IMR-90 (cell line): ENCODE data around the gene CAV2. TPM values are rescaled to one million over a fixed set of nuclear protein-coding genes. Genes with fewer than 3 reads are reported as not detected.

ENCODE experiments used
- ATAC-seq: fragments of 200-7000 bp; cut with Tn5 transposase; 2 replicates; pipeline ENCODE4 v1.9.1; 2020; ENCODE audit warnings: low read depth, mild to moderate bottlenecking, moderate library complexity
- BruUV-seq: library from RNA; stranded (reverse); fragments of 400-500 nt; replicated peaks from 2 replicates; lab custom pipeline; 2021; lab: Mats Ljungman, UMichigan
- CTCF ChIA-PET: fragments of 300-600 bp; formaldehyde crosslinking; extraction: SDS; loops from one replicate; lab custom pipeline; 2021; ENCODE audit warnings: antibody characterized with exemption; lab: Yijun Ruan, JAX
- POLR2A ChIA-PET: fragments of 300-600 bp; sonication (Branson Sonifier 250); formaldehyde crosslinking; loops from one replicate; lab custom pipeline; 2022; ENCODE audit warnings: antibody characterized with exemption; ENCODE audit not compliant: unreplicated experiment; lab: Charles Lee
- DNase-seq: peaks from one replicate; pipeline ENCODE4 v3.0.0; 2013
- H2AFZ ChIP-seq: replicated peaks from 2 replicates; pipeline ENCODE3; 2013; ENCODE audit warnings: low read length, mild to moderate bottlenecking; ENCODE audit not compliant: poor library complexity
- H2AK5ac ChIP-seq: 2 replicates; pipeline ENCODE4 v1.6.1; 2013; ENCODE audit warnings: low read depth, low read length, inconsistent platforms
- H2AK9ac ChIP-seq: replicated peaks from 2 replicates; pipeline ENCODE3; 2013; ENCODE audit warnings: mild to moderate bottlenecking, low read depth, low read length, moderate library complexity; ENCODE audit not compliant: poor library complexity
- H2BK120ac ChIP-seq: 2 replicates; pipeline ENCODE4 v1.6.1; 2013; ENCODE audit warnings: low read depth, low read length, inconsistent platforms
- H2BK15ac ChIP-seq: 3 replicates; pipeline ENCODE4 v1.6.1; 2013; ENCODE audit warnings: low read depth, low read length, inconsistent platforms
- H2BK20ac ChIP-seq: 2 replicates; pipeline ENCODE4 v1.6.1; 2013; ENCODE audit warnings: low read depth, mild to moderate bottlenecking, inconsistent platforms, low read length, moderate library complexity
- H2BK5ac ChIP-seq: 2 replicates; pipeline ENCODE4 v1.6.1; 2013; ENCODE audit warnings: mild to moderate bottlenecking, low read depth, low read length, inconsistent platforms; ENCODE audit not compliant: poor library complexity, severe bottlenecking
- H3K14ac ChIP-seq: replicated peaks from 2 replicates; pipeline ENCODE4 v1.6.1; 2013; ENCODE audit warnings: low read depth, low read length, inconsistent platforms
- H3K18ac ChIP-seq: 2 replicates; pipeline ENCODE4 v1.6.1; 2013; ENCODE audit warnings: low read depth, low read length, control low read depth
- H3K23ac ChIP-seq: 2 replicates; pipeline ENCODE4 v1.6.1; 2013; ENCODE audit warnings: low read depth, low read length, inconsistent platforms
- H3K27ac ChIP-seq: 2 replicates; pipeline ENCODE4 v1.5.1; 2013; ENCODE audit warnings: mild to moderate bottlenecking, control low read depth, low read length; ENCODE audit not compliant: insufficient read depth
- H3K27me3 ChIP-seq: 2 replicates; pipeline ENCODE4 v1.6.1; 2013; ENCODE audit warnings: low read length; ENCODE audit not compliant: control insufficient read depth, insufficient read depth
- H3K36me3 ChIP-seq: 2 replicates; pipeline ENCODE4 v1.6.1; 2013; ENCODE audit warnings: low read length, mixed read lengths; ENCODE audit not compliant: control insufficient read depth, insufficient read depth
- H3K4ac ChIP-seq: 2 replicates; pipeline ENCODE4 v1.6.1; 2013; ENCODE audit warnings: low read depth, low read length, inconsistent platforms
- H3K4me1 ChIP-seq: 2 replicates; pipeline ENCODE4 v1.6.1; 2013; ENCODE audit warnings: low read length, mixed read lengths; ENCODE audit not compliant: control insufficient read depth, insufficient read depth
- H3K4me2 ChIP-seq: 2 replicates; pipeline ENCODE4 v1.6.1; 2013; ENCODE audit warnings: low read depth, mild to moderate bottlenecking, control low read depth, low read length, moderate library complexity
- H3K4me3 ChIP-seq: 2 replicates; pipeline ENCODE4 v1.5.1; 2013; ENCODE audit warnings: low read depth, mild to moderate bottlenecking, control low read depth, low read length, moderate library complexity; ENCODE audit not compliant: insufficient read depth
- H3K56ac ChIP-seq: 2 replicates; pipeline ENCODE4 v1.6.1; 2013; ENCODE audit warnings: low read length, inconsistent platforms; ENCODE audit not compliant: insufficient read depth; ENCODE audit errors: extremely low read depth
- H3K79me1 ChIP-seq, 2 experiments: 2 replicates each; pipeline ENCODE4 v1.6.1; 2013; ENCODE audit warnings: low read length in 2 of 2, inconsistent platforms in 1 of 2, low read depth in 1 of 2
- H3K9ac ChIP-seq: 2 replicates; pipeline ENCODE4 v1.6.1; 2013; ENCODE audit warnings: low read depth, low read length, control low read depth
- H3K9me1 ChIP-seq: 2 replicates; pipeline ENCODE4 v1.6.1; 2013; ENCODE audit warnings: low read length, inconsistent platforms; ENCODE audit not compliant: insufficient read depth
- H3K9me3 ChIP-seq: 2 replicates; pipeline ENCODE4 v1.6.1; 2013; ENCODE audit warnings: low read length; ENCODE audit not compliant: control insufficient read depth, insufficient read depth
- H4K20me1 ChIP-seq: 2 replicates; pipeline ENCODE4 v1.6.1; 2013; ENCODE audit warnings: low read length, inconsistent platforms; ENCODE audit not compliant: insufficient read depth
- H4K5ac ChIP-seq: 2 replicates; pipeline ENCODE4 v1.6.1; 2013; ENCODE audit warnings: mild to moderate bottlenecking, low read depth, low read length, control low read depth
- H4K8ac ChIP-seq, 2 experiments: 2 replicates each; pipeline ENCODE4 v1.6.1; 2013; ENCODE audit warnings: low read depth in 2 of 2, low read length in 2 of 2, control low read depth in 1 of 2, inconsistent platforms in 1 of 2
- H4K91ac ChIP-seq: 2 replicates; pipeline ENCODE4 v1.6.1; 2013; ENCODE audit warnings: low read depth, low read length, inconsistent platforms; ENCODE audit not compliant: insufficient read depth
- BHLHE40 ChIP-seq: fragments of 150-350 bp; IDR thresholded peaks from 2 replicates; pipeline ENCODE4 v1.6.1; 2016; ENCODE audit warnings: mild to moderate bottlenecking, low read depth, low read length
- CHD1 ChIP-seq: IDR thresholded peaks from 2 replicates; pipeline ENCODE4 v1.6.1; 2012; ENCODE audit warnings: low read depth, low read length, improper control_type of control experiment
- FOS ChIP-seq: fragments of 150-350 bp; IDR thresholded peaks from 2 replicates; pipeline ENCODE4 v1.6.1; 2016; ENCODE audit warnings: low read depth, low read length
- MAZ ChIP-seq: IDR thresholded peaks from 2 replicates; pipeline ENCODE4 v1.6.1; 2012; ENCODE audit warnings: low read depth, mild to moderate bottlenecking, low read length, improper control_type of control experiment, moderate library complexity, borderline replicate concordance
- NFE2L2 ChIP-seq: fragments of 150-350 bp; IDR thresholded peaks from 2 replicates; pipeline ENCODE4 v1.6.1; 2016; ENCODE audit warnings: low read depth, mild to moderate bottlenecking, low read length
- POLR2A ChIP-seq: IDR thresholded peaks from 2 replicates; pipeline ENCODE4 v1.6.1; 2012; ENCODE audit warnings: mild to moderate bottlenecking, low read depth, low read length
- RCOR1 ChIP-seq: IDR thresholded peaks from 2 replicates; pipeline ENCODE4 v1.6.1; 2012; ENCODE audit warnings: mild to moderate bottlenecking, low read length, improper control_type of control experiment; ENCODE audit not compliant: insufficient replicate concordance
- RFX5 ChIP-seq: IDR thresholded peaks from 2 replicates; pipeline ENCODE4 v1.8.0; 2012; ENCODE audit warnings: low read depth, mild to moderate bottlenecking, low read length, moderate library complexity
- WGBS, 2 experiments: methylation state at CpG; one replicate each; pipeline versions ENCODE4 v1.1.5 to v1.1.7; 2013; ENCODE audit warnings: missing lambda C conversion rate in 2 of 2; ENCODE audit not compliant: insufficient read length in 1 of 2; ENCODE audit errors: extremely low coverage in 2 of 2; 5-methylcytosine and 5-hydroxymethylcytosine counted together
- dilution Hi-C: fragments of 300-500 bp; cut with HindIII; formaldehyde crosslinking; loops from one replicate; pipeline ENCODE4 v1.14.3; 2018; ENCODE audit warnings: low sequenced_read_pairs; ENCODE audit not compliant: unreplicated experiment
- in situ Hi-C: fragments of 300-500 bp; cut with MboI; formaldehyde crosslinking; loops from 3 replicates; pipeline ENCODE4 v1.14.3; 2019; ENCODE audit warnings: low sequenced_read_pairs, inconsistent platforms, mixed read lengths
- intact Hi-C: fragments of 100-400 bp; cut with micrococcal nuclease; formaldehyde crosslinking; loops from 2 replicates; pipeline ENCODE4 v1.10.0; 2022
- polyA plus RNA-seq, 3 experiments: library from polyadenylated mRNA; depleted of rRNA; stranded (reverse); fragments of >200 nt; gene quantifications; 2 replicates each; pipeline ENCODE4 v1.2.3, GENCODE V29; 2012; ENCODE audit warnings: low replicate concordance in 1 of 3
- total RNA-seq: library from RNA; depleted of rRNA; stranded (reverse); fragments of >200 nt; gene quantifications from 2 replicates; pipeline ENCODE4 v1.2.3, GENCODE V29; 2012
- TF ChIP-seq, protein P1 (sequence below): fragments of 150-350 bp; IDR thresholded peaks from 2 replicates; pipeline ENCODE4 v1.6.1; 2016; ENCODE audit warnings: low read depth, mild to moderate bottlenecking, low read length, moderate library complexity, borderline replicate concordance

CAV2 gene
- total and polyA plus RNA-seq, 2 of the 4 experiments (the other 2 are of a cell fraction): 199 to 265 TPM

DNA sequence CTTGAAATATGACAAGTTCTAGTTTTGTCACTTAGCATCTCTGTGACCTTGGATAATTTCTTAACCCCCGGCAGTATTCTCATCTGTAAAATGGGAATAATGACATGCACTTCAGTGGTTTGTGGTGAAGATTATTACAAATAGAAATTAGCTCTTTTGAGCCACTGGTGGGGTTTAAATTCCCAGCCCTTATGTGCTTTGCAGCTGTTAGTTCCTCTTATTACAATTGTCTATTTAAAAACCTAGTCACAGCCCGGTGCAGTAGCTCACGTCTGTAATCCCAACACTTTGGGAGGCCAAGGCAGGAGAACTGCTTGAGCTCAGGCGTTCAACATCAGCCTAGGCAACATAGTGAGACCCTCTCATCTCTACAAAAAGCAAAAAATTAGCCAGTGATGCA, 55.4 kb downstream of the CAV2 start:
- no peak for ATAC-seq
- Histone ChIP-seq H3K9me3 (no peaks in the 10 kb centered on the region), H3K4ac (no peak overlapping the region), H3K4me1 (peaks cover 17% of the 10 kb centered on the region), H2BK120ac (no peak overlapping the region), H4K8ac (peak overlapping the region in 1 of 2 experiments; percentile 58; a peak in 1 of 4 replicates), H3K79me1 (peaks cover 37 to 86% of the 10 kb centered on the region in 2 experiments), H2BK15ac (no peak overlapping the region), H3K27me3 (no peaks in the 10 kb centered on the region), H3K14ac (no peak overlapping the region), H2AK5ac (peak overlapping the region; percentile 32), H2BK5ac (peak overlapping the region; percentile 68), H3K4me2 (no peak overlapping the region), H2AFZ (no peak overlapping the region), H3K9ac (peak overlapping the region; percentile 30; the same call in 1 of the 2 replicates), H3K27ac (peak overlapping the region; percentile 72; the same call in 1 of the 2 replicates), H3K4me3 (no peak overlapping the region), H4K20me1 (peaks cover 20% of the 10 kb centered on the region), H4K5ac (peak overlapping the region; percentile 1; the same call in 1 of the 2 replicates), H3K23ac (no peak overlapping the region; the same call in 1 of the 2 replicates), H3K9me1 (peaks cover 23% of the 10 kb centered on the region), H3K56ac (no peak overlapping the region), H2BK20ac (no peak overlapping the region), H4K91ac (no peak overlapping the region), H3K18ac (peak overlapping the region; percentile 4), H2AK9ac (no peak overlapping the region), H3K36me3 (peaks cover 36% of the 10 kb centered on the region)
- intact Hi-C loops (no loop called here), in situ Hi-C loops (no loop called here), dilution Hi-C loops (no loop called here)
- ChIA-PET CTCF (no interaction called here), POLR2A (no interaction called here)
- TF ChIP-seq RCOR1 (no peak), POLR2A (no peak), RFX5 (no peak), CHD1 (no peak), NFE2L2 (no peak), MAZ (no peak), FOS (no peak), BHLHE40 (no peak)
- TF ChIP-seq, protein P1, sequence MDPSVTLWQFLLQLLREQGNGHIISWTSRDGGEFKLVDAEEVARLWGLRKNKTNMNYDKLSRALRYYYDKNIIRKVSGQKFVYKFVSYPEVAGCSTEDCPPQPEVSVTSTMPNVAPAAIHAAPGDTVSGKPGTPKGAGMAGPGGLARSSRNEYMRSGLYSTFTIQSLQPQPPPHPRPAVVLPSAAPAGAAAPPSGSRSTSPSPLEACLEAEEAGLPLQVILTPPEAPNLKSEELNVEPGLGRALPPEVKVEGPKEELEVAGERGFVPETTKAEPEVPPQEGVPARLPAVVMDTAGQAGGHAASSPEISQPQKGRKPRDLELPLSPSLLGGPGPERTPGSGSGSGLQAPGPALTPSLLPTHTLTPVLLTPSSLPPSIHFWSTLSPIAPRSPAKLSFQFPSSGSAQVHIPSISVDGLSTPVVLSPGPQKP: no peak
- DNase-seq: no peak
- BruUV-seq: no TSS peak
- WGBS, 2 experiments: no CpG with 5 or more reads among the region's 4 CpGs
